Activated CD4-positive, alpha-beta T cell treated with anti-CD3 and anti-CD28 coated beads, Interleukin-2, amount 50 U/mL, for 4 hours (primary cell): Measurements from ENCODE around the gene MSL2.
"Not testable (repeated sequence)": the region's sequence is repeated elsewhere in the genome, so short reads cannot be mapped to it uniquely, and the experiment has no call there.

Experiments used
- DNase-seq, 2 experiments: peaks; one replicate each; pipeline ENCODE4 v3.0.0-alpha.2; 2020

MSL2 gene

GRCh38 chr3:136196064-136196400, at the start of gene MSL2:
Gene MSL2, minus strand, starts transcription at chr3:136196335. Its CDS starts 1,222 bp downstream, at chr3:136195113.
- no peak for DNase-seq

GRCh38 chr3:136245691-136246090, 49.6 kb upstream of the MSL2 start:
- DNase-seq, result no peak

- DNase-seq, result no peak
Measured at GRCh38 chr3:136239094-136239493, 43.0 kb upstream of the MSL2 start.

GRCh38 chr3:136237961-136238649, 42.0 kb upstream of the MSL2 start:
- no peak for DNase-seq

GRCh38 chr3:136237103-136237502, 41.0 kb upstream of the MSL2 start:
- no peak for DNase-seq

GRCh38 chr3:136236109-136236508, 40.0 kb upstream of the MSL2 start:
- DNase-seq, result no peak

- no peak for DNase-seq
Measured at GRCh38 chr3:136235545-136235944, 39.4 kb upstream of the MSL2 start.

- DNase-seq, result no peak
Measured at GRCh38 chr3:136232413-136232812, 36.3 kb upstream of the MSL2 start.

GRCh38 chr3:136222746-136223145, 26.6 kb upstream of the MSL2 start:
- DNase-seq, result not testable (repeated sequence)

GRCh38 chr3:136211547-136211946, 15.4 kb upstream of the MSL2 start:
- no peak for DNase-seq

GRCh38 chr3:136209921-136210320, 13.8 kb upstream of the MSL2 start:
- no peak for DNase-seq

- no peak for DNase-seq
Measured at GRCh38 chr3:136207489-136208115, 11.5 kb upstream of the MSL2 start.

GRCh38 chr3:136199219-136199618, 3.1 kb upstream of the MSL2 start:
- not testable (repeated sequence) for DNase-seq

- not testable (repeated sequence) for DNase-seq
Measured at GRCh38 chr3:136198462-136199078, 2.4 kb upstream of the MSL2 start.

GRCh38 chr3:136197159-136197793, 1.1 kb upstream of the MSL2 start:
- no peak for DNase-seq

GRCh38 chr3:136196401-136197158, 445 bp upstream of the MSL2 start:
- peak; percentile 100 for DNase-seq

- peak in 1 of 2 experiments; percentile 56 for DNase-seq
Measured at GRCh38 chr3:136195258-136196063, 674 bp downstream of the MSL2 start.

- DNase-seq, result peak; percentile 51 to 62
Measured at GRCh38 chr3:136194409-136195257, 1.5 kb downstream of the MSL2 start.

- no peak for DNase-seq
Measured at GRCh38 chr3:136193278-136194054, 2.7 kb downstream of the MSL2 start.

- no peak for DNase-seq
Measured at GRCh38 chr3:136192831-136193230, 3.3 kb downstream of the MSL2 start.
